ENCODE results near the gene FXYD5.

GRCh38 chr19:35164418-35164817, 9.9 kb downstream of the FXYD5 start:
- TF ChIP-seq CTCF (IDR thresholded peaks at IDR 0.05; ENCODE audit: poor library complexity, severe bottlenecking), result no peak
- TF ChIP-seq REST (IDR thresholded peaks at IDR 0.05; ENCODE audit: borderline replicate concordance), result no peak
- TF ChIP-seq EP300 (conservative IDR thresholded peaks at IDR 0.05; ENCODE audit: poor library complexity, severe bottlenecking), result no peak
- TF ChIP-seq TAF1 (IDR thresholded peaks at IDR 0.05; ENCODE audit: low read depth), result no peak
